Uterus (tissue), 2 donors: ENCODE data around the gene KRT73.

ENCODE experiments used
- CTCF ChIP-seq, 4 experiments: fragments of 200-600 bp in 2 of 4; fragments of 450-650 bp in 2 of 4; sonication (generic) in 2 of 4; IDR thresholded peaks; one replicate each; pipeline ENCODE4 v1.5.1; 2016 to 2019; ENCODE audit warnings: antibody characterized with exemption in 4 of 4, mild to moderate bottlenecking in 2 of 4, moderate library complexity in 1 of 4
- POLR2A ChIP-seq, 2 donors: fragments of 450-650 bp; IDR thresholded peaks; one replicate each; pipeline ENCODE4 v1.6.1; 2016; ENCODE audit warnings: antibody characterized with exemption in 2 of 2, mild to moderate bottlenecking in 1 of 2, moderate library complexity in 1 of 2

GRCh38 chr12:52649066-52649465, 30.7 kb upstream of the KRT73 start:
- no peak for TF ChIP-seq CTCF (IDR thresholded peaks at IDR 0.05)
- TF ChIP-seq POLR2A (IDR thresholded peaks at IDR 0.05): no peak
